GM20000 (cell line): Measurements from ENCODE around the gene HOXD10.

ENCODE experiments used
- DNase-seq: peaks from one replicate; pipeline ENCODE4 v3.0.0; 2012; ENCODE audit warnings: low spot score
- TF ChIP-seq, protein P1 (sequence below): IDR thresholded peaks from 2 replicates; pipeline ENCODE4 v1.5.1; 2012; ENCODE audit warnings: mild to moderate bottlenecking, control low read depth; ENCODE audit errors: extremely low read depth, missing control alignments

Gene HOXD10

GRCh38 chr2:176115883-176116813, at the start of gene HOXD10:
Gene HOXD10, plus strand, starts transcription at chr2:176116778. Its CDS starts 56 bp downstream, at chr2:176116834.
- TF ChIP-seq, protein P1, sequence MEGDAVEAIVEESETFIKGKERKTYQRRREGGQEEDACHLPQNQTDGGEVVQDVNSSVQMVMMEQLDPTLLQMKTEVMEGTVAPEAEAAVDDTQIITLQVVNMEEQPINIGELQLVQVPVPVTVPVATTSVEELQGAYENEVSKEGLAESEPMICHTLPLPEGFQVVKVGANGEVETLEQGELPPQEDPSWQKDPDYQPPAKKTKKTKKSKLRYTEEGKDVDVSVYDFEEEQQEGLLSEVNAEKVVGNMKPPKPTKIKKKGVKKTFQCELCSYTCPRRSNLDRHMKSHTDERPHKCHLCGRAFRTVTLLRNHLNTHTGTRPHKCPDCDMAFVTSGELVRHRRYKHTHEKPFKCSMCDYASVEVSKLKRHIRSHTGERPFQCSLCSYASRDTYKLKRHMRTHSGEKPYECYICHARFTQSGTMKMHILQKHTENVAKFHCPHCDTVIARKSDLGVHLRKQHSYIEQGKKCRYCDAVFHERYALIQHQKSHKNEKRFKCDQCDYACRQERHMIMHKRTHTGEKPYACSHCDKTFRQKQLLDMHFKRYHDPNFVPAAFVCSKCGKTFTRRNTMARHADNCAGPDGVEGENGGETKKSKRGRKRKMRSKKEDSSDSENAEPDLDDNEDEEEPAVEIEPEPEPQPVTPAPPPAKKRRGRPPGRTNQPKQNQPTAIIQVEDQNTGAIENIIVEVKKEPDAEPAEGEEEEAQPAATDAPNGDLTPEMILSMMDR, result no peak
- DNase-seq, result no peak

DNA sequence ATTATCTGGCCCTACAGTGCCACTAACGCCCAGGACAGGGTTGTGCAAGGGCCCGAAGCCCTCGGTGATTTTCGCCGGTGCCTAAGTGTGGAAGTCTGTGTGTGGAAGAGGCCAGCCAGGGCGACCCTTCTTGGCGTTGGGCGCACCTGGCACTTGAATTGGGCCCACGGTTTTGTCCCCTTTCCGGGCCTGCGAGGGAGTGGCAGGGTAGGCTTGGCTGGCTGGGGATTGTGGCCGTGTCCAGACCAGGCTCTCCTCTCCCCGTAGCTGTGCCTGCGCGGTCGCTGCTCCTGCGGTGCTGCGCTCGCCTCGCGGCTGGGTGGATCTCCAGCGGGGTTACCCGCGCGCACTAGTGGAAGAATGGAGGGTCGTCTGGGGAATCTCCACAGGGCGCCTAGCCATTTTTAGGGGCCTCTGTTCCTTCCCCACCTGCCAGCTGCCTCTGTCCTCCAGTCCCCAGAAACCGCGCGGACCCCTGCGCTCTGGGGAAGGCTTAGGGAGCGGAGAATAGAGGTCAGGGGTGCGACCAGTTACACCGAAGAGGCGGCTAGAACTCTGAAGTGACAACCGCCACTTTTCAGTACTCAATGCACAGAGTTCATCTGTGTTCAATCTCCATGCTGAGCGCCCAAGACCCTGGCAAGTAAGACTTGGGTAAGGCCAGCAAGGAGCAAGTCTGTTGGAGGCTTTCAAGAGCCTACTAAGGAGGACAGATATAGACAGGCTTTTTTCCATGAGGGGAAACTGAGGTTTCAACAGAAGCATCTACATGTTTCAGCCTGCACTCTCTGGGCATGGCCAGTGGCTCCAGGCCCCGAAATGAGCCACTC, 48.8 kb upstream of the HOXD10 start:
- no peak for DNase-seq
- TF ChIP-seq, protein P1, result no peak

GRCh38 chr2:176068419-176068832, 48.2 kb upstream of the HOXD10 start:
- DNase-seq, result no peak
- TF ChIP-seq, protein P1, result no peak

DNA sequence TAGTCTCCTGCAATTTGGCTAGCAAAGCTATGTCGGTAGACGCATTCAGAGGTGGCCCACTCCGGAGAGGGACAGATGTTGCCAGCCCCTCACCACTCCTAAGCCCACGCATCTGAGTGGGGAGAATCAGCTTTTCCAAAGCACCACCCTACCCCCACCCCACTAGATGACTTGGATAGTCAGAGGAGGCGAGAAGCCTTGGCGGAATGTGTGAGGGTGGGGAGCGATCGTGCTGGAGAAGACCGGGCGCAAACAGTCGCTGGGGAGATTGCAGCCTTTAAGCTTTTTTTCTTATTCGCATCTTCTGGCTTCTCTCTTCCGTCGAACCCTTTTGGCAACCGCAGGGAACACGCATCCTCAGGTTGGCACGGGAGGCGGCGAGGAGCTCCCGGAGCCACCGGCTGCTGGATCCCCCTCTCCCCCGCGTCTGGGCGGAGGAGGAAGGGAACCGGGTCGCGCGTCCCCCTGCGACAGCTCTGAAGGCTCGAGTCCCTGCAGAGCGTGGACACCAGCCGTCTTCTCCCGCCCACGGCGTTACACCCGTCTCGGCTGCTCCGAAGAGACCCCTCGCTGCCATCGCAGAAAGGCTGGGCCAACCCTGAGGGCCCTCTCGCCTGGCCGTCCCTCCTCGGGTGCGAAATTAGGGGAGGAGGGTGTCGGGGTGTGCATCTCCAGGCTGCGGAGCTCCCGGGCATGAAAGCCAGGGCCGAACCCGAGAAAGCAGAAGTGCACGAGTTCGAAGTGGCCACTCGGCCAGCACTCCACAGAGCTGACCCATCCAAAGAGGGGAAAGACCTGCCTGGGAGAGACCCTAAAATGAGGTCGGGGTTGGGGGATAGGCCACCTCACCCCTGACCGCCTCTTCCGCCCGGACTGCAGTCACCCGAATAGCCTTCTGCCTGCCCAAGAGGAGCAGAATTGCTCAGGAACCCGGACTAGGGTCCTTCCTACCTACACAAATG, 45.0 kb upstream of the HOXD10 start:
- DNase-seq, result no peak
- TF ChIP-seq, protein P1, result no peak

DNA sequence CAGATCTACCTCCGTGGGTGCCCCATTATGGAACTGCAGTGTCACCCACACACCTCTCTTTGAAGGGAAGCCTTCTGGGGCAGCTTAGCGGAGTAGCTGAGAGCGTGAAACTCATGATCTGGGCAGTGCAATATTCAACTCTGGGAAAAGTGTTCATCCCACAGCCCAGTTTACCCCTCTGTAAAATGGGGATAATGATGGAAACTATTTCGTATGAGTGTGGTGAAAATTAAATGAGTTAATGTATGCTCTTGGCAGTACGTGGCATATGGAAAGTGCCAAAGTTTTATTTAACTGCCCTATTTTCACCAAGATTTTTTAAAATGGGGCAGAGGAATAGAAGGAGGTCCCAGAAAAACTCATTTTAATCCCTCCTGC, 44.3 kb upstream of the HOXD10 start:
- TF ChIP-seq, protein P1, result no peak
- no peak for DNase-seq

- DNase-seq, result no peak
- TF ChIP-seq, protein P1, result no peak
Measured at GRCh38 chr2:176072951-176073904, 43.4 kb upstream of the HOXD10 start.
